Transverse colon (tissue), 4 donors: Measurements from ENCODE around the gene PBOV1. TPM values are rescaled to one million over a fixed set of nuclear protein-coding genes. Genes with fewer than 3 reads are reported as not detected.

Experiments used
- DNase-seq: peaks from one replicate; pipeline ENCODE4 v3.0.0-alpha.2; 2019
- H3K27ac ChIP-seq, 4 donors: fragments of 200-600 bp; sonication (generic); 2 replicates each; pipeline ENCODE4 v1.5.1; 2016 to 2018; ENCODE audit warnings: inconsistent platforms in 4 of 4
- H3K27me3 ChIP-seq: fragments of 200-600 bp; sonication (generic); 2 replicates; pipeline ENCODE4 v1.5.1; 2017; ENCODE audit warnings: inconsistent platforms
- H3K36me3 ChIP-seq, 4 donors: fragments of 200-600 bp; sonication (generic); 2 replicates each; pipeline ENCODE4 v1.5.1; 2017 to 2019; ENCODE audit warnings: inconsistent platforms in 4 of 4
- H3K4me1 ChIP-seq, 4 donors: fragments of 200-600 bp; sonication (generic); 2 replicates each; pipeline ENCODE4 v1.5.1; 2017 to 2020; ENCODE audit warnings: inconsistent platforms in 4 of 4
- H3K4me3 ChIP-seq, 4 donors: fragments of 200-600 bp; sonication (generic); 1 replicate in 1 of 4; 2 replicates in 3 of 4; pipeline versions ENCODE4 v1.5.1 to v1.6.1; 2017 to 2019; ENCODE audit warnings: inconsistent platforms in 4 of 4
- H3K9me3 ChIP-seq, 2 donors: fragments of 200-600 bp; sonication (generic); 2 replicates each; pipeline ENCODE4 v1.5.1; 2017 to 2019; ENCODE audit warnings: inconsistent platforms in 2 of 2
- EP300 ChIP-seq: sonication (generic); formaldehyde crosslinking; IDR thresholded peaks from one replicate; pipeline ENCODE4 v1.6.1; 2017; ENCODE audit warnings: antibody characterized with exemption, low read depth
- POLR2A ChIP-seq: fragments of 450-650 bp; IDR thresholded peaks from one replicate; pipeline ENCODE4 v1.6.1; 2016; ENCODE audit warnings: antibody characterized with exemption, mild to moderate bottlenecking, moderate library complexity
- POLR2AphosphoS5 ChIP-seq, 3 donors: sonication (generic); formaldehyde crosslinking; IDR thresholded peaks; one replicate each; pipeline ENCODE4 v1.6.1; 2016; ENCODE audit warnings: antibody characterized with exemption in 3 of 3
- WGBS, 2 donors: methylation state at CpG; one replicate each; pipeline ENCODE4 v1.1.5; 2018; ENCODE audit warnings: low coverage in 1 of 2; 5-methylcytosine and 5-hydroxymethylcytosine counted together
- in situ Hi-C, 4 donors: fragments of 200-750 bp; cut with MboI; loops; one replicate each; pipeline versions ENCODE4 v1.15.0 to v1.15.1; 2017; ENCODE audit warnings: low sequenced_read_pairs in 3 of 4, low pct_ligation_motif_present in 1 of 4, low pct_unique_long_range_greater_than_20kb in 1 of 4
- intact Hi-C: fragments of 100-400 bp; cut with DNase I; formaldehyde crosslinking; loops from one replicate; pipeline ENCODE4 v1.15.1; 2023; ENCODE audit warnings: low total_unique reads
- total RNA-seq, 4 donors: library from RNA; depleted of rRNA; stranded (reverse); fragments of >200 nt; gene quantifications; one replicate each; pipeline ENCODE4 v1.1.0, GENCODE V29; 2016
- TF ChIP-seq, protein P1 (sequence below), 5 experiments: fragments of 200-600 bp in 3 of 5; fragments of 450-650 bp in 2 of 5; sonication (generic) in 3 of 5; IDR thresholded peaks; 1 replicate in 2 of 5; 2 replicates in 3 of 5; pipeline ENCODE4 v1.5.1; 2016 to 2017; ENCODE audit warnings: antibody characterized with exemption in 5 of 5, inconsistent platforms in 3 of 5, mild to moderate bottlenecking in 2 of 5, moderate library complexity in 1 of 5

The PBOV1 gene
- total RNA-seq, 4 donors from 2014 or later, result not detected

GRCh38 chr6:138206862-138207261, 11.4 kb downstream of the PBOV1 start:
- TF ChIP-seq, protein P1, sequence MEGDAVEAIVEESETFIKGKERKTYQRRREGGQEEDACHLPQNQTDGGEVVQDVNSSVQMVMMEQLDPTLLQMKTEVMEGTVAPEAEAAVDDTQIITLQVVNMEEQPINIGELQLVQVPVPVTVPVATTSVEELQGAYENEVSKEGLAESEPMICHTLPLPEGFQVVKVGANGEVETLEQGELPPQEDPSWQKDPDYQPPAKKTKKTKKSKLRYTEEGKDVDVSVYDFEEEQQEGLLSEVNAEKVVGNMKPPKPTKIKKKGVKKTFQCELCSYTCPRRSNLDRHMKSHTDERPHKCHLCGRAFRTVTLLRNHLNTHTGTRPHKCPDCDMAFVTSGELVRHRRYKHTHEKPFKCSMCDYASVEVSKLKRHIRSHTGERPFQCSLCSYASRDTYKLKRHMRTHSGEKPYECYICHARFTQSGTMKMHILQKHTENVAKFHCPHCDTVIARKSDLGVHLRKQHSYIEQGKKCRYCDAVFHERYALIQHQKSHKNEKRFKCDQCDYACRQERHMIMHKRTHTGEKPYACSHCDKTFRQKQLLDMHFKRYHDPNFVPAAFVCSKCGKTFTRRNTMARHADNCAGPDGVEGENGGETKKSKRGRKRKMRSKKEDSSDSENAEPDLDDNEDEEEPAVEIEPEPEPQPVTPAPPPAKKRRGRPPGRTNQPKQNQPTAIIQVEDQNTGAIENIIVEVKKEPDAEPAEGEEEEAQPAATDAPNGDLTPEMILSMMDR (IDR thresholded peaks at IDR 0.05), result no peak
- no peak for TF ChIP-seq POLR2AphosphoS5 (IDR thresholded peaks at IDR 0.05)
- no peak for TF ChIP-seq POLR2A
- TF ChIP-seq EP300, result no peak
- Histone ChIP-seq H3K4me1 (no peaks in the 10 kb centered on the region), H3K36me3 (no peaks in the 10 kb centered on the region), H3K27ac (no peak overlapping the region), H3K9me3 (no peaks in the 10 kb centered on the region), H3K27me3 (no peaks in the 10 kb centered on the region), H3K4me3 (no peak overlapping the region)
- intact Hi-C loops, result no loop called here
- in situ Hi-C loops, result no loop called here
- DNase-seq, result no peak

- no peak for DNase-seq
- no peaks in the 10 kb centered on the region for H3K4me1 ChIP-seq
- H3K9me3 ChIP-seq, result no peaks in the 10 kb centered on the region
- no peaks in the 10 kb centered on the region for H3K36me3 ChIP-seq
- 81 to 89% methylated on average over 5 of the region's 5 CpGs for WGBS, 2 donors
- H3K27me3 ChIP-seq, result no peaks in the 10 kb centered on the region
- in situ Hi-C loops (no loop called here), intact Hi-C loops (no loop called here)
- H3K27ac ChIP-seq, result no peak overlapping the region
- no peak overlapping the region for H3K4me3 ChIP-seq
- TF ChIP-seq EP300 (no peak), POLR2A (no peak), POLR2AphosphoS5 (IDR thresholded peaks at IDR 0.05) (no peak)
- TF ChIP-seq, protein P1 (IDR thresholded peaks at IDR 0.05), result no peak
These were observed 12.7 kb downstream of the PBOV1 start for GRCh38 chr6:138205437-138206094.

- no peak for DNase-seq
- Histone ChIP-seq H3K4me3 (no peak overlapping the region), H3K4me1 (no peaks in the 10 kb centered on the region), H3K36me3 (no peaks in the 10 kb centered on the region), H3K9me3 (no peaks in the 10 kb centered on the region), H3K27ac (no peak overlapping the region), H3K27me3 (no peaks in the 10 kb centered on the region)
- intact Hi-C loops (no loop called here), in situ Hi-C loops (no loop called here)
- TF ChIP-seq, protein P1 (IDR thresholded peaks at IDR 0.05), result no peak
- TF ChIP-seq EP300 (no peak), POLR2AphosphoS5 (IDR thresholded peaks at IDR 0.05) (no peak), POLR2A (no peak)
- WGBS, 2 donors, result 63 to 72% methylated on average over 2 to 4 of the region's 4 CpGs
These were observed 13.4 kb downstream of the PBOV1 start for GRCh38 chr6:138204792-138205384.

DNA sequence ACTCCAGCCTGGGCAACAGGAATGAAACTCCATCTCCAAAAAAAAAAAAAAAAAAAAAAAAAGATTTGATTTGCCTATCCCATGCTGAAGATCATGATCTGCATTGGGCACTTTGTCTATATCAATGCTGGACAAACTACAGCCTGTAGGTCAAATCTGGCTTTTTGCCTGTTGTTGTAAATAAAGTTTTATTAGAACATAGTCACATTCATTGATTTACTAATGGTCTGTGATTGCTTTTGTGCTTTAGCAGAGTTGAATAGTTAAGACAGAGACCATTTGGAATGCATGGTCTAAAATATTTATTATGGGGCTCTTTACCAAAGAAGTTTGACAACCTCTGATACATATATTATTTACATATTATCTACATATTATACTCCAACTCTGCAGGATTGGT, 14.0 kb downstream of the PBOV1 start:
- in situ Hi-C loops, result no loop called here
- Histone ChIP-seq H3K4me3 (no peak overlapping the region), H3K27ac (no peak overlapping the region), H3K9me3 (no peaks in the 10 kb centered on the region), H3K4me1 (no peaks in the 10 kb centered on the region), H3K36me3 (no peaks in the 10 kb centered on the region), H3K27me3 (no peaks in the 10 kb centered on the region)
- no peak for DNase-seq
- TF ChIP-seq POLR2A (no peak), POLR2AphosphoS5 (IDR thresholded peaks at IDR 0.05) (no peak), EP300 (no peak)
- TF ChIP-seq, protein P1 (IDR thresholded peaks at IDR 0.05), result no peak
- intact Hi-C loops, result no loop called here
